GM15510 (cell line): ENCODE measurements around the gene TCP11X2.
"Not testable (repeated sequence)": the region's sequence is repeated elsewhere in the genome, so short reads cannot be mapped to it uniquely, and the experiment has no call there.

Experiments
- POLR2A ChIP-seq: IDR thresholded peaks from 3 replicates; pipeline ENCODE4 v1.6.1; 2011; ENCODE audit warnings: borderline replicate concordance; ENCODE audit not compliant: insufficient read length; ENCODE audit errors: extremely low read depth

TCP11X2 gene

DNA sequence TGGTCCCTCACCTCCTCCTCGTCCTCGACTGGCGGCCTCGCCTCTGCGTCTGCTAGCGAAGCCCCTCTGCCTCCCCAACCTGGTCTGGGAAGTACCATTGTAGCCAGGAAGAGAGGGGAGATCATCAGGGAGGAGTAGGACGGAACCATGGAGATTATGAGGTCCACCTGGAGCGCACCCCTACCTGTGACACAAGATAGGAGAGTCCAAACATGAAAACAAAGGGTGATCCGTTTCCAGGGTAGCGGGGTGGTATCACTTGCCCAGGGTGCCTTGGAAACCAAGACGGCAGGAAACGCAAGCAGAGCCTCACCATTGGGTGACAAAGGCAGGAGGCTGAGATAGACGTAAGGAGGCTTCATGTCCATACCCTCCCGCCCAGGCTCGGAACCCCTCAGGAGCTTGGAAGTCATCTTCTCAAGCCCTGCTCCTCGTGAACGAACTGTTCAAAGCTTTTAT is at the start of gene TCP11X2:
TCP11X2 (minus strand) TSS at position 51 of the 459 bp plus-strand sequence.
- TF ChIP-seq POLR2A, result not testable (repeated sequence)

DNA sequence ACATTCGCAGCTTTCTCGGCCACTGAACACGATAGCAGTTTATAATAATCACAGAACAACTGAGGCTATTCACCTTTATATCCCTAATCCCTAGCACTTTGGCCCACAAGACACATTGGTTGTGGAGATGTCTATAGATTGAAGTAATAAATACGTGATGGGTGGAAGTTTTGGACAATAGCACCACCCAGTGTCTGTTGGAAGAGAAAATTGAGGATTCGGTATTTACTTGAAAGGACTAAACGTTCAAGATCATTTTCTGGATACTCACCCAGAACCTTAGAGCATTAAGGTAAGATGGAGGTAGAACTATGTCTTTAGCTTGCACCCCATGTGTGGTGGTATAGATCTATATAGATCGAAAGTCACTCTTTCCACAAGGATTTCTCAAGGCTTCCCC is 45.7 kb upstream of the TCP11X2 start:
- TF ChIP-seq POLR2A, result no peak

DNA sequence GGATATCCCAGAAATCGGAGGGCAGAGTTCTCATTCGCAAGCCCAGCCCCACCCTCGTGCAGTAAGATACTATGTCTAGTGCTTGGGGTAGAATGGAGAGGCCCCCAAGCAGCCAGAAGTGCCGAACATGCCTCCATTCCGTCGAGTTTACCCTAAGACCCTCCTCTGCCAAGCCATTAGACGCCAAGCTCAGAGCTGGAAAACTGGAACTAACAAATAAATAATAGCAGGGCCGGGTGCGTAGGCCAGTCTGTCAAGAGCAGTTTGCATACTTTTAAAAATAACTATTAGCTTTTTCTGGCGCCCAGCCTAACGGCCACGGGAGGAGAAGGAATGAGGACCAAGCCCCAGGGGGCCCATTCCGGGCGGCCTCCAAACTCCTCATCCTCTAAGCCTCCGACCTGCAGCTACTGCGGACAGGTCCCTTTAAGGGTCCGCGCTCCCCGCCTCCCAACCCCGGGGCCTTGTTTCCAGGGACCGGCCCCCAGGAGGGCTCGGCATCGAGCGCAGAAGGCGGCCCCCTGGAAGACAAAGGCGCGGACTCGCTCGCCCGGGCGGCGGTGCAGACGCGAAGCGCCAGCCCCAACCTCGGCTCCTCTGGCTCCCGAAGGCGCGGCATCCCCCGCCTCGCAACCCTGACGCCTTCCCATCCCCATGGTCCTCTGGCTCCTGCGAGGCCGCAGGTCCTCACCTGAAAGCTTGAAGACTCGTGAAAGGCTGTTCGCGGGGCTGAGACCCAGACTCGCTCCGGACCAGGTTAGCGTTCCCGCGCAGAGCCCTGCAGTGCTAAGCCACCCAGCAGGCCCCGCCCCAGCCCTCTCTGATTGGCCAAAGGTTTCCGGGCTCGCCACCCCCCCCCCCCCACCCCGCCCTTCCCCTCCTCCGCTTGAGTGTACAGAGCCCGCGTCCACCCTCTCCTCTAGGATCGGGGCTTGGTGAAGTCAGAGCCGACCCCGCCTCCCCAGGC is 44.6 kb upstream of the TCP11X2 start, which contains the start of gene TMSB15A:
TMSB15A (minus strand) TSS at position 765 of the 967 bp plus-strand sequence.
- TF ChIP-seq POLR2A, result no peak

DNA sequence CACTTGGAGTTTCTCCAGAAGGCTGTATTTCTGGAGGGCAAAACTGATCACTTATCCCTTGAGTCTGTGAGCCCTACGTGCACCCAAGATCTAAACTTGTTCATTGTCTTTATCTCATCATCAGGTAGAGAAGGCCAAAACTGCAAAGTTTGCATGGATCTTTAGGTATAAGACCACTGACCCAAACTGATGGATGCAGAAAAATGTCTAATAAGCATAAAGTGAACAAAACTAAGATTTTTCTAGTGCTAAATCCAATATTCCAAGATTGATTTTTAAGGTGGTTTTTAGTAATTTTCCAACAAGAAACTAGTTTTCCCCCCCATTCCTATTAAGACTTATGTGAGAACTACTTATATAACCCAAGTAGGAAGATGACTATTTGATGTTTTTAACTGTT is 42.9 kb upstream of the TCP11X2 start:
- no peak for TF ChIP-seq POLR2A

DNA sequence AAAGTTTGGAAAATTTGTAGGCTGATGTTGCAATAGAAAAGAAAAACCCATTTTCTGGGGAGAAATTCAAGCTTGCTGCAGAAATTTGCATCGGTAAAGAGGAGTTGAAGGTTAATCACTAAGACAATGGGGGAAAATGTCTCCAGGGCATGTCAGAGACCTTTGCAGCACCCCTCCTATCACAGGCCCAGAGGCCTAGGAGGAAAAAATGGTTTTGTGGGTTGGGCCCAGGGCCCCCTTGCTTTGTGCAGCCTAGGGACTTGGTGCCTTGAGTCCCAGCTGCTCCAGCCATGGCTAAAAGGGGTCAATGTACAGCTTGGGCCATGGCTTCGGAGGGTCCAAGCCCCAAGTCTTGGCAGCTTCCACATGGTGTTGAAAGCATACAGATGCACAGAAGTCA is 27.1 kb upstream of the TCP11X2 start:
- no peak for TF ChIP-seq POLR2A

DNA sequence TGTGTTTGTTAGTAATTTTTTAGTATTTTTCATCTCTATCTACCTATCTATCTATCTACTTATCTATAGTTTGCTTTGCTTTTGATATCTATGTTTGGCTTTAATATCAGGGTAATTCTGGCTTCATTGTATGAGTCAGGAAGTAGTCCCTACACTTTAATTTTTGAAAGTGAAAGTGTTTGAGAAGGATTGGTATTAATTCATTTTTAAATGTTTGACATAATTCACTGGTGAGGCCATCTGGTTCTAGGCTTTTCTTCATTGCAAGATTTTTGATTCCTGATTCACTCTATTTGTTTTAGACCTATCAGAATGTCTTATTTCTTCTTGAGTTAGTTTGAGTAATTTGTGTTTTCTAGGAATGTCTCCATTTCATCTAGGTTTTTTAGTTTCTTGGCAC is 20.2 kb upstream of the TCP11X2 start:
- no peak for TF ChIP-seq POLR2A

DNA sequence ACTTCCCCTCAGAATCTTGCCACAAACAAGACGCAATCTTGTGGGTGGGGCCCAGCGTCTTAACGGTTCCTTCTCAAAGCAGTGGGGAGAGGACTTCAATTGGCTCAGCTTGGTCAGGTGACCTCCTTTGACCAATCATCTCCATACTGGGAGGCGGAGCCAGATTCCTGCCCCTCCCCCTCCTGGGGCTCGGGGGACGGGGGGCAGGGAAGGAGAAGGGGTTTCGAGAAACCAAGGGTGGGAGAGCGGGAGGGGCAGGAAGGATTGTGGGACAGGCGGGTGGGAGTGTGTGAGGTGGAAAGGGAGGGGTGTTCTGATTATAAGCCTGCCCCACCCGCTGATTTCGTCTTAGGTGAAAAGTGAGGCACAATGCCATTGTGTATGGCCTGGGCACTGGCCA is 31.7 kb downstream of the TCP11X2 start, which contains the start of gene NXF2B:
NXF2B (minus strand) TSS at position 101 of the 400 bp plus-strand sequence. CDS start 59,972 bp downstream, outside the sequence.
- not testable (repeated sequence) for TF ChIP-seq POLR2A
